ENCODE measurements around the gene KCNJ15.

KCNJ15 gene

DNA sequence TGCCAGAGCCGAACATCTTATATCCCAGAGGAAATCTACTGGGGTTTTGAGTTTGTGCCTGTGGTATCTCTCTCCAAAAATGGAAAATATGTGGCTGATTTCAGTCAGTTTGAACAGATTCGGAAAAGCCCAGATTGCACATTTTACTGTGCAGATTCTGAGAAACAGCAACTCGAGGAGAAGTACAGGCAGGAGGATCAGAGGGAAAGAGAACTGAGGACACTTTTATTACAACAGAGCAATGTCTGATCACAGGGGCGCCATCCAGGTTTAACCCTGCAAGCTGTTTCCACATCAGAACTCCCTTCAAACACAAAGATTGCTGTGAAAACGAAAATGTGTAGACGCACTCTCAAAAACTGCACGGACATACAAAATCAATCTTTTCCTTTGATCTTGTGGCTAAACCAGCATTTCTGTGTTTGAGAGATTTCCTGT, 43.4 kb downstream of the KCNJ15 start:
- no peak for DNase-seq

DNA sequence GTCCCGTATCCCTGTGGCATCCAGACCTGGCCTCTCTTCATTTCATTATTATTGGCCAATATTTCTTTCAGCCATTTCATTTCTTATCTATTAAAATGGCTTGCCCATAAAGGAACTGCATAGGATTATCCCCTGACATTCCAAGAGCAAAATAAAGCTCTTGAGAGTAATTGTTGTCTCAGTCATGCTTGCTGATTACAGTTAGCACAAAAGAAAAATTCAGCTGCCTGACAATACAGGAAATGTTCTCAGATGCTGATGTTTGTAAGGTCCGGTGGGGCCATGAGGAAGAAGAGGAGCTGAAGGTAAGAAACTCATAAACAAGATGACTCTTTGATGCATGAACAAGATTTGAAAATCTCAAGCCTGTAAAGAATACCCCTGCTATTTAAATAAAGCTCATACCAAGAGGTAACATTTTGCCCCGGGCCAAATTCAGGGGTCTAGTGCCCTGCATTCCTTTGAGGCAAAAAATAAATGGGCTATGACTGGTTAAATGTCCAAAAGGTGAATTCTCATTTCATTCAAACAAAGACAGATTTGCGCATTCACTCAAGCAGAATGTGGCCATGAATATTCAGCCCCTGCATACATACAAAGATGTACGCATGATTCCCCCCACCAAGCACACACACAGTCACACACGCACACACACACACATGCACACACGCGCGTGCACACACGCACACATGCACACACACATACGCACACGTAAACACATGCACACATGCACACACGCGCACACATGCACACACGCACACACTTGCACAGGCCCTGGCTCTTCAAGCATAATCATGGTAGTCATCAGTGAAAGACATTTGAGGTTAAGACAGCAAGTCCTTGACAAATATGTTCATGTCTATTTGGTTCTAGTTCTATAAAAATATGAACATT, 44.8 kb downstream of the KCNJ15 start:
- DNase-seq, result no peak

DNA sequence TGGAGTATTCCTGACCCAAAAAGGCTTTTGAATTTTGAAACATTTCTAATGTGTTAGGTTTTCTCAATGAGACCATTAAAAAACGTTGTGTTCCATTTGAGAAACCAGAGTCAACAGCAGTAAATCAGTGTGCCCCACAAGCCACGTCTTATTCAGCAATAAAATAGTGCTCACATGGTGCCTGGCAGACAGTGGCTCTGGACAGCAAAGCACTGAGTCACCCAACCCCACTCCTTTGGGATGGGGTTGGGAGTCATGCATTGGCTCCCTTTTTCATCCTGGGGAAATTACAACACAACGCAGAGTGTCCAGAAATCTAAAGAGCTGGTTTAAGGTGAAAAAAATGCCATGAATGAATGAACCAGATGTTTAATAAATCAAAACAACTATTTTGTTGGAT, 46.5 kb downstream of the KCNJ15 start:
- DNase-seq, result no peak

DNA sequence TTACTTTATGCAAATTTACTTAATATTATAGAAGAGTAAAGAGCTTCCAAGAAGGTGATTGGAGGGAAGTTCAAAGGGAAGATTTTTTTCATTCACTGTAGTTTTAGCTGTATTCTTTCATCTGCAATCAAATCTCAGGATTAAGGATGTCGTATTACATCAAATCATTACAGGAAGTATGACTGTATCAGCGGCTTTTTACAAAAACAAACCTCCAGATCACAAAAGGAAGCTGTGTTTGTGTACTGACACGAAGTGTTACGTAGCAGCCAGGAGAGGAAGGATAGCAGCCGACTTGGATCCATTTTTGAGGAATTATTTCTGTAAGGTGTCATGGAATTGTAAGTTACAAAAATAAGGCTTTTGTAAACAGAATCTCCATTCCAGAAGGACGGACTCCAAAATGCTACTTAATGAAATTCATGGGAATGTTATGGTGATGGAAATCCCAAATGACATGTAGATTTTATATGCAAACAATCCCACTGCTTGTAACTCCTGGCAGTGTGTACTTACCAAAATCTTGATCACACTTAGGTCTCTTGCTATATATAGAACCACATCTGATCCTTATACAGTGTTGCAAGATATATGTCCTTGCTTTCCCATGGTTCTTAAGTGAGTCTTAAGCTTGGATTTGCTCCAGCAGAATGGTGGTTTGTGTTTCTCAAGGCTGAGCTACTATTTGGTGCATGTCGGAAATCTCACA, 49.8 kb downstream of the KCNJ15 start:
- DNase-seq, result peak; percentile 32

DNA sequence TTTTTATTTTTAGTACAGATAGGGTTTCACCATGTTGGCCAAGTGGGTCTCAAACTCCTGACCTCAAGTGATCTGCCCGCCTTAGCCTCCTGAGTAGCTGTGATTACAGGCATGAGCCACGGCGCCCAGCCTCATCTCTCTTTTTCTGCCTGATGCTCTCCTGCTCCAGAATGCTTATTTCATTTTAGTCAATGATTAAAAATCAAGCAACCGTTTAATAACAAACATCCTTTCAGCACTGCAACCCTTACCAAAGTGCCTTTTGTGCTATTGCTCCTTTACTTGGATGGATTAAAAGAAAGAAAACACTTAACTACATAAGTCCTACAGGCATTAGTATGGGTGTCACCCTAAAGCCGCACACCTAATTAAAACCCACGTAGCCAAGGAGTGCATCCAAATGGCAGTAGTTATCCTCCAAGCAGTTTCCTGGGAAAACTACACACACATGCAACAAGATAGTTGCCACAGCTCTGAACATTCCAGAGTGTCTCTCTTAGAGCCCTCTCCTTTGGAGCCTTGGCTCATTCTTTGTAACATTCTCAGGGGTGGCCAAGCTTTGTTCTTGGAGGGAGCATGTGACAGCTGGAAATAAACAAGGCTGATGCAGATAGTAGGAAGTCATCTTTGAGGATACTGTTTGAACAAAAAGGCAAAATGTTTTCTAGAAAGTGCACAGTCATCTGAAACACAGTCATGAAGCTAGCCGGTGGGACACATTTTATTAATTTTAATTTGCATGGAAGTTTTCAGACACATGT, 51.2 kb downstream of the KCNJ15 start:
- DNase-seq, result no peak

DNA sequence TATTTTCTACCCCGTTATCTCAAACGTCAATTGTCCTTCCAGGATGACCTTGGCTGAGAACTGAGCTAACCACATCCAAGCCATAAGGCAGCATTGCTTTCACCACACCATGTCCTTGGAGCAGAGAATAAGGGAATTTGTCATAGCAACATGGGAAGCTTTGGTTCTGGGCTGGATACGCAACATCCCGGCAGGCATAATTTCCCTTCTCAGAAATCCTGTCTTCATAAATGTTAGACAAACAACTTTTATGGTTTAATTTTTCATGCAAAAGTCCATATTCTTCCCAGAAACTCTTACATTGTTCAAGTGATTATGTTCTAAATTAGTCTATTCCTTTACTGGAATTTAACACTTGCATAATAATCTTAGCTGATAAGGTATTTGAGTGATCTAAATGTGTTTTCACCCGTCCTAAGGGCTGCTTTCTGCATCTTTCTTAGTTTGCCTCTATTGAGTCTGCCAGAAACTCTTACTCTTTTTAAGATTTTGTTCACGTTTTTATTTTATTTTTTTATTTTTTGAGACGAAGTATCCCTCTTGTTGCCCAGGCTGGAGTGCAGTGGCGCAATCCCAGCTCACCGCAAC, 51.8 kb downstream of the KCNJ15 start:
- no peak for DNase-seq

DNA sequence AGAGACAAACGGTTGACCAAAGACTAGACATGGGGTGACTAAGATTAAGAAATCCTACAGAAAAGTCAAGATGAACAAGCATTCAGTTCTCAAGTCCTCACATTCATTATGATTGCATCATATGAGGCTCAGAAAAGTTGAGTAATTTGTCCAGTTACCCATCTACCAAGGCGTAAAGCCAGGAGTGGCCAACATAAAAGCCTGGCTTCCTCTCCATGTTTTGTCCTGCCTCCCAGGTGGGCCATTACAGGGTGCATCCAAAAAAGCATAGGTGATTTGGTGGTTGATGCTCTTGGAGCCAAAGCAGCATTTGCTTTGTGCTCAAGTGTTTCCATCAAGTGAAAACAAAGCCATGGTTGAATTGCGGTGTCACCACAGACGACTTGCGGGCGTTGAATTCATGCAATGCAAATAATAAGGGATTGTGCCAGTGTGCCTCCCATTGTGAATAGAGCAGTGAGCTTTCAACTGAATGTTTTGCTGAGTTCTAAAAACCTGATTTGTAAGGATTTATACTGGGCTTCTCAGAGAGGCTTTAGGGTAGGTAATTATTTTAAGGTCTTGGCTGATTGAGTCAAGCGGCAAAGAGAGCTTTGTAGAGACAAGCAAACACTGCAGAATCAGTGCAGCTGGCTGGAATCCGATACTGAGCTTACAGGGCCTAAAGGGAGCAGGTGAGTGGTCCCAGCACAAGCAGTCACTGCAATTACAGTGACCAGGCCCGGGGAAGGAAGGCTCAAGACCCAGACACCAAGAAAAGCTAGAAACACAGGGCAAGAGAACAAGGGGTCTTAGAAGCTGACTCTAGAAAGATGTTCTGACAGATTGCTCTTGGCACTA, 54.1 kb downstream of the KCNJ15 start:
- no peak for DNase-seq

DNA sequence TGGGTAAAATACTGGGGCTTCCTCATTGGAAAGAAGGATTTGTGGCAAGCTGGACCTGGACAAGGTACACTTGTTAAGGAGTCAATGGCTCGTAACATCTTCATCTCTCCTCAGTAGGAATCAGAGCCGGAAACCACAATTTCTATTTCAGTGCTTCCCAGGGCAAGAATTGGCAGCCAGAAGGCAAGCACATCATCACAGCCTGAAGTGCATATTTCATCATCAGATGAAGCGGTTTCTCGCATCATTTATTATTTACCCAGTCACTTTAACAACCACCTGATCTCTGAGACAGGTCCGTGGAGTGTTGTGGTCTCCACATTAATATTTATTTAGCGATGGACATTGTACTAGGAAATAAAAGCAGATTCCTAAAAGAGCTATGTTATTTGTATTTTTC, 55.0 kb downstream of the KCNJ15 start:
- DNase-seq, result no peak

DNA sequence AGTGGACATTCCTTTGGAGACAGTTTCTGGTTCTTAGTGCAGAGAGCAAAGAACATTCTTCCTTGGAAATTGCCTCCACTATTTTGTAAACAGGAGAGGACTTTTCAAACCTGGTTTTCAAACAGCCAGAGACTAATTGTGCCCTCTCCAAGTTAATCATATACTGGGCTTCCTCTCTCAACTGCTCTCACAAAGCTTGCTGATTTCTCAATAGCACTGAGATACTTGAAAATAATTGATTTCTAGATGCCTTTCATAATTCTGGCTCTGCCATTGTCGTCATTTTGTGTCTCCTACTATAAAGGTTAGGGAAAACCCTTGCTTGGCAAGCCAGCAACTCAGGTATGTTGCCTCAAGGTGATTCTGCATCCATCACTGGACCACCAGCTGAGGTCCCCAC, 56.0 kb downstream of the KCNJ15 start:
- DNase-seq, result no peak

DNA sequence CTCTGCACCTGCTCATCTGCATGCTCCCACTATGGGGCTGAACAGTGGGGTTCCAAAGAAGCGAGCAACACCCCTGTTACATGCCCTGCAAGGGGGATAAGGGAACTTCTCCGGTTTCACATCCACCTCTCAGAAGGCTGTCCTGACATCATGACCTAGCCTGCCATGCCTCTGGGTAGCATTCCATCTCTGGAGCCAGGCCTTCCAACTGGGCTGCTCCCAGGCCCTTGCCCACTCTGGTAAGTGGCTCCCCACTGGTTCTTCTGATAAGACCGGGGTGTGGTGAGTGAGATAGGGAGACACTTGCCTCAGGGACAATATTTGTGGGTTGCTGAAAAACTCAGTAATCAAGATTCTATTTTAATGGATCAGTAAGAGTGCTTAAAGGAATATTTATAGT, 57.8 kb downstream of the KCNJ15 start:
- no peak for DNase-seq

DNA sequence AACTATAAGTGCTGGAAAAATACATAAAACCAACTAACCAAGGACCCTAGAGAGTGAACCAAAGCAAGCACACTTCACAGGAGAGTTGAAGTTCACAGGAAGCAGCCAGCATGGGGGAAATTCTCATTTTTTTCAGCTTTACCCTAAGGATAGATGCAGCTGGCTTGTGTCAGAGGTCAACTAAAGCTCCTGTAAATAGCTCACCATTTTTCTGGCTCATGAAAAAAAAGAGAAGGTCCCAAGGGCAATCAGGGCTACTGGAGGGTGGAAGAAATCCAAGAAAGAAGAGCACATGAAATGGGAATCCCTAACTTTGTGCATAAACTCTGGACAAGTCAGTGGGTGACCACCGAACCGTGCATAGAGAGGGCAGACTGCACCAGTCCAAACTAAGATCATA, 58.3 kb downstream of the KCNJ15 start:
- no peak for DNase-seq

DNA sequence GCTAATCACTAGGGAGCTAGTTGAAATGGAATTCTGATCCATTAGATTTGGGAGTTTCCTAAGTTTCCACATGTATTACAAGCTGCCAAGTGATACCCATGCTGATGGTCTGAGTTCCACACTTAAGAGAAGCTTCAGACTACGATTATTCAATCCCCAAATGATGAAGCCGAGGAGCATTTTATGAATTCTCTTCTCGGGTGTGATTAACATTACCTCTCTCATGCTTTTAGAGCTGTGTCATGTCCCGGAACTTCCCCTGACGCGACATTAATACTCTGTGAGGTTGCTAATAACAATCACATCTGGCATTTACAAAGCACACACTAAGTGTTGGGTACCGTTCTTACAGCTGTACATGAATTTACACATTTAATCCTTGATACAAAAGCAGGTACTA, 63.0 kb downstream of the KCNJ15 start:
- no peak for DNase-seq

DNA sequence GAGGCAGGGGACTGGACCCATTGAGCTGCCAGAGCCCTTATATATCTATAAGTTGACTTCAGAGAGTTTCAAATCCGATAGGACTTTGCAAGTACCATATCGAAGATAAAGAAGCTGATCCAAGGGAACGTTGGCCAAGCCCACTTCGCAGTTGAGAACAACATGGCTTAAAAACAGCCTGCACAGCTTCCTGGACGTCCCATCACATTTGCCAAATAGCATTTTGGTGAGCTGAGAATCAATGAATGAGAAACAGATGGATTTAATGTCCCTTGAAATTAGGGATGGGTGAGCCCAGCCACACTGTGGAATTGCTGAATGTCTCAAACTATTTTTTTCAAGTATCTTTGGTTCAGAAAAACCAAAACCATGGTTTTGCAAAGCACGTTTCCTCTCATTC, 64.8 kb downstream of the KCNJ15 start:
- no peak for DNase-seq

DNA sequence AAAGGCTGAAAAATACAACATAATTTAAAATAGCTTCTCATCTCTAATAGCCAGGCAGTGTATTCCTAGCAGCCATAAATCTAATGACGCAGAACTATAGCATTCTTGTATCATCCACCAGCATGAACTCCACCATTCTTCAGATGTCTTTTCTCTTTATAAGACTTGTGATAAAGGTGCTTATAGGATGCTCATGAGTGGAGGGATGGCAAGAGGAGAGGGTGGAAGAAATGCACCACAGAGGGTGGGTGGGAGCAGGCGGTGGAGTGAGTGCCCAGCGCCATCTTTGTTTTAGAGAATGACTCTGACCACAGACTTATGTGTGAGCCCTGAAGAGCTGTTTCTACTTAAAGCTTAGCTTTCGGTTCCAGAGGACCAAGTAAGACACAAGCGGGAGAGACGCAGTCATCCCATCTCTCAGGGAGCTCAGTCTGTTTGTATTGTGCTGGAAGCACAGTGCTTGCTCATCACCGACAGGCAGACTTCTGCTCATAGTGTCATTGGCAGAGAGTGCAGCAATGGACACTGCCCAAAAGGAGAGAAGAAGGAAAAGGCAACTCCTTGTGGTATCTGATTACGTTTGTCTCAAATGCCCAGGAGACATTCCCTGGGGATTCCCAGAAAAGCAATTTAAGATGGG, 65.6 kb downstream of the KCNJ15 start:
- no peak for DNase-seq

DNA sequence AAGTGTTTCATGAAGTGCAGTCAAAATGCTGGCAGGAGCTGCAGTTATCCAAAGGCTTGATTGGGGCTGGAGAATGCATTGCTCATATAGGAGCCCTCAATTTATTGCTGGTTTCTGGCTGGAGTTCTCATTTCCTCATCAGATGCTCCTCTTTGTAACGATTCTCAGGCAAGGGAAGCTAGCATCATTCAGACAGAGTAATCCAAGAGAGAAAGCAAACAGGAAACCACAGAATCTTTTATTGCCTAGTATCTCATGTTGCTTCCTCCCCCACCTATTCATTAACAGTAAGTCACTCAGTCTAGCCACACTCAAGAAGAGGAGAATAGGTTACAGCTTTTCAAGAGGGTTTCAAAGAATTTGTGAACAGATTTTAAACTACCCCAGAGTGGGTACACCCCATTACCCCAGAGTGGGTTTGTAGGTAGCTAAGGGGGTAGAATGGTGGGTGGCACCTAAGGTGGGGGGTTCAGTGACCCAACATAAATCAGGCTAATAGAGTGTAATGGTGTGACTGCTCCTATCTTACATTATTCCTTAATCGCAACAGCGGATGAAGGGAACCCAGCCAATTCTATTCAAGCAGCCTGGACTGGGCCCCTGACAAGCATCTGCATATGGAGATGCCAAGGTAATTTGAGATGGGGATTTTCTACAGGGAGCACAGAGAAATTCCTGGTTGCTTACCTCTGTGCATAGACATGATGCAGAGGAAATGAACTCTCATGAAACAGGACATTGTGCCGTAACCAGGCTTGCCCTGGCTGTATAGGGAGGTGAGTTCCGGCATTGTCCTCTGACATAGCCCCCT, 67.1 kb downstream of the KCNJ15 start:
- peak; percentile 15 for DNase-seq

DNA sequence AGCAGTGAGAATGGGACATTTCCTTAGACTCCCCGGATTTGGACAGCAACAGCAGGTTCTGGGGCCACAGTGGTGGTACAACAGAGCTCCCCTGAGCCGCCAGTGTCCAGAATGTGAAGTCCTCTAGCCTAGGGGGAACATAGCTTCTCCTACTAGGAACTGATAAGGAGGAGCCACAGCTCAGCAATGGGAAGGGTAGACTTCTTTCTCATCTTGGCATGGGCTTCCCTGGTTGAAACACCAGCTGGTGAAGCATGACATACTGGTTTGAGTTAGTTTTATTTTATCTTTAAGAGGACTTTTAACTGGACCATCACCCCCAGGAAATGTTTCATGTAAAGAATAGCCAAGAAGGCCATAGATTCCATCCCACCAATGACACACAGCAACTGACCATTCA, 68.4 kb downstream of the KCNJ15 start:
- DNase-seq, result no peak

DNA sequence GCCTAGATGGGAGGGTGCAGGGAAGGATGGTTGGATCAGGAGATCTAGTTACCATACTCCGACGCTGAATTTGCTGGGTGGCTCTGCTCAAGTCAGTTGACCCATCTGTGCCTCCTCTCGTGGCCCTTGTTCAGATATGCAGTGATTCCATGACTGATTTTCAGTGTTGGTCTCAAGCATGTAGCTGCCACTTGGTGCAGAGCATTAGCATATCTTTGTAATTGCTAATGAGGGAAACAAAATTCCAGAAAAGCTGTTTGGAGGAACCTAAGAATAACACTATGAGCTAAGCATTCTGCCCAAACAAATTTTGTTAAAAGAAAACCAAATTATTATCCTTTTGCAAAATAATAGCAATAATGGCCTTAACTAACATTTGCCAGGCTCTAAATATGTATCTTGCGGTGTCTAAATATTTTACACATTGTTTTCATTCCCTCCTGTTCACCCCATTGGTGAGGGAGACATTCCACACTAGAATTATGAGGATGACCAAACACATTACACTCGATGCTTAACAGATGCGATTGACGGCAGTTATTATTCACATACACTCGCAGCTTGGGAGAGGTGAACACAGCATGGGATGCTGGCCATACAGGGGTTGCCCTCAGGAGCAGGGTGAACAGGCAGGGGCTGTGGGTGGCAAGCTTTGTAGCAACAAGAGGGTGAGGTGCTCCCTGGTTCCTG, 69.1 kb downstream of the KCNJ15 start:
- DNase-seq, result no peak

DNA sequence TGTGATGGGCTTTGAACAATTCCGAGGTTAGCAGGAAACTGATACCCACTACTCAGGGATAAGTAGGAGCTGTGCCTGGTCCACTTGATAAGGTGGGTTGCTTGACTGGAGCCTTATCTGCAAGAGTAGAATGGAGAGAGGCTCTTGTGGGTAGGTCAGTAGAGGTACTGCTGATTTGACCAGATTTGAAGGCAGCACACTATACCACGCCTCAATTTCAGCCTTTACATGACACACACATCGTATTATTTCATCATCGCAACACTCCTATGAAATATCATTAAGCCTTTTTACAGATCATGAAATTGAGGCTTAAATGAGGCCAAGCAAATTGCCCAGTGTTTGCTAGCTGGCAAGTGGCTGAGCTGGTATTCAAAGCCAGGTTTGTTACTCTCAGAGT, 69.6 kb downstream of the KCNJ15 start:
- no peak for DNase-seq

DNA sequence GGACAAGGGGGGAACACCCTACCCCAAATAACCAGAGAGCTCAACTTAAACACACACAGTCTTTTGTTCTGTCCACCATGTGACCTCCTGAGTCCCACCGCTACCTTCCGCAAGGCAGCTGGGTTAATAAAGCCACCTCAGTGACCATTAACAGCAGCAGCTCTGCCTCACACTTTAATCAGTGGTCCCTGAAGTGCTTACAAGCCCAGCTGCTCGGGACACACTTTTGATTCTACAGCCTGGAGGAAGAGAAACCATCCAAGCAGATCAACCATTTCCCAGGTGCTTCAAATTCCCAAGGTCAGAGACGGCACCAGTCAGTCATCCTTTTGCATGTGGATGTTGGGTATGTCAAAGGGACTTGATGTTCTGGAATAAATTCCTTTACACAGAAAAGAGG, 70.1 kb downstream of the KCNJ15 start:
- no peak for DNase-seq

DNA sequence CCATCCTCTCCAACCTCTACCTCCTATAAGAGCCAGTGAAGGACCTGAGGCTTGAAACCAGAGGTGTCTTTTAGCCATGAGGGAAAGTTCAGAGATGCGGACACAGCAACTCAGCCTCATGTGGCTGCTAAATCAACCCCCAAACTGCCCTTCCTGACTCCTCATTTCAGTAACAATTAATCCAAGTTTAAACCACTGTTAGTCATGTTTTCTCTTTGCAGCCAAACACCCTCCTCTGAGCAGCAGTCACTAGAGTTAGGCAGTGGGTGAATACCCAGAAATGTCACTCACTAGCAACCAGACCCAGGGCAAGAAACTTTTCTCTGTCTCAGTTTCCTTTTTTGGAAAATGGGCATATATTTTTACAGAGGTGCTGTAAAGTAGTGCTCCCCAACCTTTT, 71.2 kb downstream of the KCNJ15 start:
- DNase-seq, result no peak
